DMS79 (cell line): Measurements from ENCODE around the gene SLC9C1.

Experiments used
- DNase-seq: peaks from one replicate; lab custom pipeline; 2025; lab: John Stamatoyannopoulos, UW

SLC9C1 gene

DNA sequence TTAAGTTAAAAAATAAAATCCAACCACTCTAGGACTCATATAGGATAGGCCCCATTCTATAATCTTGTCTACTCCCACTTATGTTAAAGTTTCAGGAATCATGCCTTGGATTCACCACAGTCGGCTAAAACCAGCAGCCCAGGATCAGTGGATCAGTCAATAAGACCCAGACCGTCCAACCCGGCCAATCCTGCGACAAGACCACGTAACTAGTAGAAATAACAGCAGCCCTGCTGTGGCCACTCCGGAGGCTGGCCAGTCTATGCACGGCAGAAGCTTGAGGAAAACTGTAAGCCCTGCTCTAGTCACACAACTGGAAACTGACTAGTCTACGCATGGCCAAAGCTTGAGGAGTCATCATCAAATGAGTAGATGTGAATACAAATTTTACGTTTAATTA is 12.8 kb upstream of the SLC9C1 start:
- no peak for DNase-seq

- no peak for DNase-seq
Measured at GRCh38 chr3:112304611-112305010, 10.6 kb upstream of the SLC9C1 start.

GRCh38 chr3:112303764-112304325 is 9.8 kb upstream of the SLC9C1 start:
- DNase-seq: no peak

GRCh38 chr3:112302881-112303763 is 9.1 kb upstream of the SLC9C1 start:
- no peak for DNase-seq

DNA sequence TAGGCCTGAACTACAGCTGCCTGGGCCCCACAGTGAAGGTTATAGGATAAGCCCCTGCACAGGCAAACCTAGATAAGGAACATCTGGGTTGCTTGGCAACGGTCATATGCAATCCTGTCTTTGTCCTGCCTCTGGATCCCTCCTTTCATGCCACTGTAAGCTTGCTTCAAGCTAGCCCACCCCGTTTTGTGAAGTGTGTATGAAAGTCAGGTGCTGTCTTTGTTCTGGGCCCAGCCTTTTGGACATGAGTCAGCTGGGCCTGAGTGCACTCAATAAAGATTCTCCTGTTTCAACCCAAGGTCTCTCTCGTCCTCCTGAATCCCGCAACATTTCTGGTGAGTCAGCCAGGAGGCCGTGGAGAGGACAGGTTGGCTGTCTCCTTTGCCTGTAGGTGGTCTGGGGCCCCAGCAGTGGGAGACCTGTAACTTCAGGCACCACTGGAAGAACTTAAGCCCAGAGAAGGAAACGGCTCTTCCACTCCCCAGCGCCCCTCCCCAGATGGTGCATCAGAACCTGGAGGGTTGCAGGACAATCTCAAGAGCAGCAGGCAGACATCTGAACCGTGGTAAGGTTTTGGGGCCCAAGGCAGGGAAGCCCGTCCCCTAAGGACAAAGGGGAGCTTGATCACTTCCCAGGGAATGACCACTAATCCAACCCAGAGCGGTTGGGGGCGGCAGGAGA is 8.3 kb upstream of the SLC9C1 start:
- no peak for DNase-seq

DNA sequence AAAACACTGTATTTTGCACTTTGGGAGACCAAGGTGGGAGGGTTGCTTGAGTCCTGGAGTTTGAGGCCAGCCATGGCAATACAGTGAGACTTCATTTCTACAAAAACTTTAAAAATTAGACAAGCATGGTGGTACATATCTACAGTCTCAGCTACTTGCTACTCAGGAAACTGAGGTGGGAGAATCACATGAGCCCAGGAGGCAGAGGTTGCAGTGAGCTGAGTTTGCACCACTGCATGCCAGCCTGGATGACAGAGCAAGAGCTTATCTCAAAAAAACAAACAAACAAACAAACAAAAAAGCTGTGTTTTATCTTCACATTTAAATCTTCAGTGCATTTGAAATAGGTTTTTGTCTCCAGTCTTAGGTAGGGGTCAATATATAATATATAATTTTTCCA is 4.8 kb upstream of the SLC9C1 start:
- DNase-seq: no peak

DNA sequence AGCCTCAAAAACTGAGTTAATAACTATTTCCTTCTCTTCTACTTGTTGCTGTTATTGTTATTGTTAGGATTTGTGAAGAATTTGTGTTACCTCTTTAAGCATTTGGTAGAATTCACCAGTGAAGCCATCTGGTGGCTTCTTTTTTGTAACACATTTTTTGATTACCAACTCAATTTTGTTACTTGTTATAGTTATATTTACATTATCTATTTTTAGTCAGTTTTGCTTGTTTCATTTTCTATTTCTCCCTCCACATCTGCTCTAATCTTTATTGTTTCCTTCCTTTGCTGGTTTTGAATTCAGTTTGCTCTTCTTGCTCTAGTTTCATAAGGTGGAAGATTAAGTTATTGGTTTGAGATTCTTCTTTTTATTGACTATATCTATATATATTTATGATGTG is 3.7 kb upstream of the SLC9C1 start:
- DNase-seq: no peak

- DNase-seq: no peak
Measured at GRCh38 chr3:112289011-112289410, 5.0 kb downstream of the SLC9C1 start.

- DNase-seq: no peak
Measured at GRCh38 chr3:112280266-112280665, 13.8 kb downstream of the SLC9C1 start.

- no peak for DNase-seq
Measured at GRCh38 chr3:112273536-112273935, 20.5 kb downstream of the SLC9C1 start.

GRCh38 chr3:112261742-112262141 is 32.3 kb downstream of the SLC9C1 start:
- no peak for DNase-seq

DNA sequence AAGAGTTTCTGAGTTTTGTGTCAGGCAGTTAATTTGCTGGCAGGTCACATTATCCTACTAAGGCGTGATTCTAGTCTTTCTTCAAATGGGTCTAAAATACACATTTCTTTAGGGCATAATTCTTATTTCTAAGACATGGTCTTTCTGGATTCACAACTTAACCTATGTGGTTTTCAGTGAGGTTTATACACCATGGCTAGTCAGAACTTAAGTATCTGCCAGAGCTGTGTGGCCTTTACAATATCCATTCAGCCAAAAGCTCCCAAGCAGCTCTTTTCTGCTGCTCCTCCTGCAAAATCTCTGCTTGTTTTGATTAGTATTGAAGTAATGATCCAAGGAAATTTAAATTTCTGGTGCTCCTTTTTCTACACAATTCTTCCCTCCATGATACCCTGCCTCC is 33.5 kb downstream of the SLC9C1 start:
- no peak for DNase-seq

DNA sequence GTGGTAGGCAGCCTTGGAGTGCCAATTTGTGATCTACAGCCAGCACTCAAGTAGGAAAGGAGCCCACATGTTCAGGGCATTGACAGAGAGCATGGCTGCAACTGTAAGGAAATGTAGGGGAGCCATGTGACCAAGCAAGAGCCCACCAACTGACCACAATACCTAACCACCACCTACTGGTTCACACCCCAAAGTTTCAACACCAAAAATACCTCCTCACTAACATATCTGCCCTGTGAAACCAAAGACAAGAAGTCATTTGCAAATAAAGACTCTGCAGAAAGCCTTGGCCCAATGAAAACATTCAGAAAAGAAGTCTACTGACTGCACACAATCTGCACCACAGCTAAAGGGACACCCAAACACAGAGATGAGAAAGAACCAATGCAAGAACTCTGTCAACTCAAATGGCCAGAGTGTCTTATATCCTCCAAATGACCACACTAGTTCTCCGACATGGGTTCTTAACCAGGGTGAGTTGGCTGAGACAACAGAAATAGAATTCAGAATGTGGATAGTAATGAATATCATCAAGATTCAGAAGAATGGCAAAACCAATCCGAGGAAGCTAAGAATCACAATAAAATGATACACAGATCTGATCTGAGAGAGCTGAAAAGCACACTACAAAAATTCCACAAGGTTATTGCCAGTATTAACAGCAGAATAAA is 40.6 kb downstream of the SLC9C1 start:
- no peak for DNase-seq

DNA sequence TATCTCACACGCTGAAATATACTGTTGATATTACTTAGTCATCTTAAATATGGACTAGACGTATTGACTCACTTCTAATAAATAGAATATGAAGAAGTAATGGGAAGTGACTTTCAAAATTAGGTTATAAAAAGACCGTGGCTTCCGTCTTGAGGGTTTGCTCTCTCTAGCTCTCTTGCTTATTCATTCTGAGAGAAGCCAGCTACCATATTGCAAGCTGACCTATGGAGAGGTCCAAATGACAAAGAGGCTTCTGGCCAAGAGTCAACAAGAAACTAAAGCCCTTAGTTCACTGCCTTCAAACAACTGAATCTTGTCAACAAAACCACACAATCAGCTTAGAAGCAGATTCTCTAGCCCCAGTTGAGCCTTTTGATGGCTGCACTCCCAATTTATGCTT is 46.1 kb downstream of the SLC9C1 start:
- no peak for DNase-seq

- no peak for DNase-seq
Measured at GRCh38 chr3:112247350-112247749, 46.7 kb downstream of the SLC9C1 start.

DNA sequence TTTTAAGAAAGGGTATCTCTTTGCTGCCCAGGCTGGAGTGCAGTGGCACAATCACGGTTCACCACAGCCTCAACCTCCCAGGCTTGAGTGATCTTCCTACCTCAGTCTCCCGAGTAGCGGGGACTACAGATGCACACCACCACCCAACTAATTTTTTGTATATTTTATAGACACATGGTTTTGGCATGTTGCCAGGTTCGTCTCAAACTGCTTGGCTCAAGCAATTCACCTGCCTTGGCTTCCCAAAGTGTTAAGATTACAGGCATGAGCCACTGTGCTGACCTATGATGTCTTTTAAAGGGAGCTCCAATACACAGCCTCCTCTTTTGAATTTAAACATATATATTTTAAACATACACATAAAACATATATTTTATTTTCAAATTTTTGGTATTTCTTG is 60.9 kb downstream of the SLC9C1 start:
- DNase-seq: no peak

GRCh38 chr3:112231727-112232126 is 62.3 kb downstream of the SLC9C1 start:
- DNase-seq: no peak

- no peak for DNase-seq
Measured at GRCh38 chr3:112230033-112230432, 64.0 kb downstream of the SLC9C1 start.

- no peak for DNase-seq
Measured at GRCh38 chr3:112228786-112229185, 65.2 kb downstream of the SLC9C1 start.

DNA sequence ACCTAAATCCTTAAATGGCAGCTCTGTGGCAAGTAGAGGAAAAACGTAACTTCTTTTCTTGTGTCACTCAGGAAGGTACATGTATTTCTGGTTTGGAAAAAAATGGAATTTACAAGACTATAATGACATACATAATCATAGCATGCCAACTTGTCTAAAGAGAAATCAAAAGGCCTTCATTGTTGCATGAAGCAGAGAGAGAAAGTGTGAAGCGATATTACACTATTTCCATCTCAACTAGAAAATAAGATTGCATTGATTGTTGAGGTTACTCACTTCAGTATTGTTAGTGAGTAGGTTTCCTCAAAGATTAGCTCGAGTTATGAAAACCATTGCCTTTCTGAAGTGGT is 93.7 kb downstream of the SLC9C1 start:
- DNase-seq: no peak

DNA sequence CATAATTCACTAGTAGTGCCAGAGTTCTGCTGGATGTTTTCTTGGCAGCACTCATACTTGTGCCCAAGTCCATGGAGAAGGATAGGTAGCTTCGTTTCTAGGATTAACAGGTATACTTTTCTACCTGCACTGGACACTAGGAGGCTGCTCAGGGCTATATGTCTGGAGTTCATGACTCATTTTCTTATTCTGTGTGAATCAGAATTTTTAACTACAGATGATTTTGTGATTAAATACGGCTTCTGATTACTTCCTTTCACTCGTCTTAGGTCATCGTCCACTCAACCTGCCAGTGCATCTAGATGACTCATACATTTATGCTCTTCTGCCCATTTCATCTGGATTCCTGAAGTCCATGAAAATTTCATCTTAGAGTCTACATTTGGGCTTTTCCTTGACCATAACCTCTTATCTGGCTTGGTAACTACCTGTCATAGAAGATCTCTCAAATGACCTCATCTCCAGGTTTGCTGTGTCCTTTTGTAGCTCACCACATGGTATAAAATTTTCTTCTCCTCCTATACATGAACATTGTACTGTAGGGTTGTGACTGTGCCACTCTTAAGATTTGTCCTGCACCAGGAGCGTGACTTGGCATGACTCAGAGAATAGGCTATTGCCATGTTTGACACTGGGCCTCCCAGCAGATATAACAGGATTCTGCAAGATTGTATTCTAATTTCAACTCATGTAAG is 94.2 kb downstream of the SLC9C1 start:
- no peak for DNase-seq

- DNase-seq: no peak
Measured at GRCh38 chr3:112197131-112197530, 96.9 kb downstream of the SLC9C1 start.
